ENCODE measurements around the gene CEP55.
A peak's percentile ranks its signal among the peaks of the same experiment; 100 is the strongest.
"Not testable (repeated sequence)": the region's sequence is repeated elsewhere in the genome, so short reads cannot be mapped to it uniquely, and the experiment has no call there.

The CEP55 gene

GRCh38 chr10:93541402-93542357 lies 45.3 kb downstream of the CEP55 start:
- TF ChIP-seq, protein P1, sequence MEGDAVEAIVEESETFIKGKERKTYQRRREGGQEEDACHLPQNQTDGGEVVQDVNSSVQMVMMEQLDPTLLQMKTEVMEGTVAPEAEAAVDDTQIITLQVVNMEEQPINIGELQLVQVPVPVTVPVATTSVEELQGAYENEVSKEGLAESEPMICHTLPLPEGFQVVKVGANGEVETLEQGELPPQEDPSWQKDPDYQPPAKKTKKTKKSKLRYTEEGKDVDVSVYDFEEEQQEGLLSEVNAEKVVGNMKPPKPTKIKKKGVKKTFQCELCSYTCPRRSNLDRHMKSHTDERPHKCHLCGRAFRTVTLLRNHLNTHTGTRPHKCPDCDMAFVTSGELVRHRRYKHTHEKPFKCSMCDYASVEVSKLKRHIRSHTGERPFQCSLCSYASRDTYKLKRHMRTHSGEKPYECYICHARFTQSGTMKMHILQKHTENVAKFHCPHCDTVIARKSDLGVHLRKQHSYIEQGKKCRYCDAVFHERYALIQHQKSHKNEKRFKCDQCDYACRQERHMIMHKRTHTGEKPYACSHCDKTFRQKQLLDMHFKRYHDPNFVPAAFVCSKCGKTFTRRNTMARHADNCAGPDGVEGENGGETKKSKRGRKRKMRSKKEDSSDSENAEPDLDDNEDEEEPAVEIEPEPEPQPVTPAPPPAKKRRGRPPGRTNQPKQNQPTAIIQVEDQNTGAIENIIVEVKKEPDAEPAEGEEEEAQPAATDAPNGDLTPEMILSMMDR (IDR thresholded peaks at IDR 0.05; ENCODE audit: low read depth, low read length) = peak; percentile 96
- peak overlapping the region; percentile 33 for H3K4me3 ChIP-seq (ENCODE audit: low read depth, low read length)

- peak overlapping the region; percentile 33 for H3K4me3 ChIP-seq (ENCODE audit: low read depth, low read length)
These were observed 46.0 kb downstream of the CEP55 start for GRCh38 chr10:93542358-93542791.

GRCh38 chr10:93546995-93547394 lies 50.6 kb downstream of the CEP55 start:
- not testable (repeated sequence) for H3K4me3 ChIP-seq (ENCODE audit: low read depth, low read length)

More at GRCh38 chr10:93542358-93542791, 46.0 kb downstream of the CEP55 start:
- TF ChIP-seq, protein P1 (IDR thresholded peaks at IDR 0.05; ENCODE audit: low read depth, low read length) = no peak

GRCh38 chr10:93547522-93547921 lies 51.1 kb downstream of the CEP55 start:
- no peak overlapping the region for H3K4me3 ChIP-seq (ENCODE audit: low read depth, low read length)
- TF ChIP-seq, protein P1 (IDR thresholded peaks at IDR 0.05; ENCODE audit: low read depth, low read length) = no peak

DNA sequence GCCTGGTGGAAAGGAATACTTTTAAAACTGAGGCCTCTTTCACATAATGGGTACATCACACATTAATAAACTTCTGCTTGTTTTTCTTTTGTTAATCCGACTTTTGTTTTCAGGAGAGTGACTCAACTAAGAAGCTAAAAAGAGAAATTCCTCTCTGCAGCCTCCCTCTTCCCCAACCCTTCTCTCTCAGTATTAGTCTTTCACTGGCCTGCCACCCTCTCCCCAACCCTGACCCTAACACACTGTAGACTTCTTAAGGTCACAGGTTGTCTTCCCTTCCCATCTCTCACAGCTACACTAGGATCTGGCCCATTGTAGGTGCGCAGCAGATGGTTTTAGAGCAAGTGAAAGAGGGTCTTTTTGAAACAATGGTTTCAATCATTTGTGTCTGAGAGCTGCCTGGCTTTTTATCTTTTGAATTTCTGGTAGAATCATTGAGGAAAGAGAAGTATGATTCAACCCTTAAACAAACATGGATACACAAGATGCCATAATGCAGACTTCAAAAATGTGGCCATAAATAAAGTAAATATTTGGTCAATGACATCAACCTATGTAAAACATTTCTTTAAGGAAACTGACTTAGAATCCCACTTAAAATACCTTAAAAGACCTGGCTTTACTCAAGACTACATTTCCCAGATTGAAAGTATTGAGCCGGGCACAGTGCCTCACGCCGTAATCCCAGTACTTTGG lies 52.1 kb downstream of the CEP55 start:
- H3K4me3 ChIP-seq (ENCODE audit: low read depth, low read length) = no peak overlapping the region
- TF ChIP-seq, protein P1 (IDR thresholded peaks at IDR 0.05; ENCODE audit: low read depth, low read length) = no peak

DNA sequence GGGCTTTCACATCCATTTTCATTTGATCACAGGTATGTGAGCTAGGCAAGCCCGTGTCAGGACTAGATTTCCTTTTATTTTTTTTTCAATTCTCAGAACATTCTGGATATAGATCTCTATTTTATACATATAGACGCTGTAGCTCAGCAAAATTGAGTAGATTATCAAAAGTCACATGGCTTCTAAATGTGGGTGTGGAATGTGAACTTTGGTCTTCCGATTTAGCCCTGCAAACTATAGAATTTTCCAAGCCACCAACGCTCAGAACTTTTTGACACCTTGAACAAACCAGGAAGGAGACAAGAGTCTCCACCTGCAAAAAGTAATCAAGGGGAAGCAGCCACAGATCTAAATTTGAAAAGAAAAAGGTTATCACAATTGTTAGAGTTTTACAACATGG lies 54.2 kb downstream of the CEP55 start:
- no peak overlapping the region for H3K4me3 ChIP-seq (ENCODE audit: low read depth, low read length)
- TF ChIP-seq, protein P1 (IDR thresholded peaks at IDR 0.05; ENCODE audit: low read depth, low read length) = no peak

GRCh38 chr10:93552780-93553179 lies 56.4 kb downstream of the CEP55 start:
- TF ChIP-seq, protein P1 (IDR thresholded peaks at IDR 0.05; ENCODE audit: low read depth, low read length) = no peak
- H3K4me3 ChIP-seq (ENCODE audit: low read depth, low read length) = no peak overlapping the region

Measured in WI38 (cell line).